Measurements from ENCODE around the gene PHF19.

PHF19 gene

DNA sequence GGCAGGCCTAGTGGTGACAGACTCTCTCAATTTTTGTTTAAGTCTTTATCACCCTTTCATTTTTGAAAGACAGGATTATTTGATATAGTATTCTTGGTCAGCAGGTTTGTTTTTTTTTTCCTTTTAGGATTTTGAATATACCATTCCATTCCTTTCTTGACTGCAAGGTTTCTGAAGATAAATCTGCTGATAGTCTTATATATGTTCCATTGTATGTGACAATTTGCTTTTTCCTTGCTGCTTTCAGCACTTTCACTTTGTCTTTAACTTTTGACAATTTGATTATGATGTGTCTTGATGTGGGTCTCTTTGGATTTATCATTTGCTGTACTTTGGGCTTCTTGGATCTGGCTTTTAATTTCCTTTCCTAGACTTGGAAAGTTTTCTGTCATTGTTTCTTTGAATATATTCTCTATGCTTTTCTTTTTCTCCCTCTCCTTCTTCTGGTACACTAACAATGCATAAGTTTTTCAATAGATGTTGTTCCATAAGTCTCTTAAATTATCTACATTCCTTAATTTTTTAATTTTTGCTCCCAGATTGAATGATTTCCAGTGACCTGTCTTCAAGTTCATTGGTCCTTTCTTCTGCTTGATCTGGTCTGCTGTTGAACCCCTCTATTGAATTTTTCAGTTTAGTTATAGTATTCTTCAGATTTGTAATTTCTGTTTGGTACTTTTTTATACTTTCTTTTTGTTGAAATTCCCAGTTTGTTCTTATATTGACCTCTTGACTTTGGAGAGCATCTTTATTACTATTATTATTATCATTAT is 69.2 kb downstream of the PHF19 start:
- no peak overlapping the region for H3K4me2 ChIP-seq (ENCODE audit: insufficient read depth, low read length, poor library complexity, severe bottlenecking)
- no peak overlapping the region for H3K18ac ChIP-seq (ENCODE audit: low read length)
- no peak overlapping the region for H2BK15ac ChIP-seq (ENCODE audit: low read length)
- no peak overlapping the region for H3K4ac ChIP-seq (ENCODE audit: low read length)
- peaks cover 0 to 13% of the 10 kb centered on the region in 2 donors for H3K9me3 ChIP-seq (replicated peaks in 1 of 2; ENCODE audit: control insufficient read depth in 2 of 2, insufficient read depth in 1 of 2, low read depth in 1 of 2, low read length in 2 of 2)
- no peaks in the 10 kb centered on the region for H3K4me1 ChIP-seq (ENCODE audit: control insufficient read depth in 2 of 2, insufficient read depth in 1 of 2, low read depth in 1 of 2, low read length in 2 of 2)
- no peak for DNase-seq (ENCODE audit: low spot score)
- H2BK12ac ChIP-seq (ENCODE audit: low read length) = no peak overlapping the region
- H3K27ac ChIP-seq (replicated peaks; ENCODE audit: low read length) = no peak overlapping the region
- no peak overlapping the region for H2AFZ ChIP-seq (ENCODE audit: low read length)
- no peak overlapping the region for H3K4me3 ChIP-seq (ENCODE audit: low read length in 2 of 2)
- H4K8ac ChIP-seq (ENCODE audit: low read depth, low read length) = no peak overlapping the region
- no peak overlapping the region for H3K23ac ChIP-seq (ENCODE audit: low read depth, low read length, poor library complexity)
- H4K91ac ChIP-seq (ENCODE audit: low read depth, low read length, poor library complexity) = no peak overlapping the region
- no peak overlapping the region for H3K9ac ChIP-seq (ENCODE audit: low read depth, low read length, poor library complexity)
- H3K79me1 ChIP-seq (ENCODE audit: low read depth, low read length) = no peaks in the 10 kb centered on the region
- H3K27me3 ChIP-seq (ENCODE audit: control insufficient read depth in 3 of 3, insufficient read depth in 3 of 3, low read depth in 1 of 3, low read length in 3 of 3) = no peaks in the 10 kb centered on the region
- H3K14ac ChIP-seq (ENCODE audit: low read length) = no peak overlapping the region
- H2BK5ac ChIP-seq (ENCODE audit: low read length) = no peak overlapping the region
- no peak overlapping the region for H2BK120ac ChIP-seq (ENCODE audit: low read depth, low read length)
- H3K36me3 ChIP-seq (replicated peaks in 1 of 2; ENCODE audit: control insufficient read depth in 2 of 2, insufficient read depth in 2 of 2, low read length in 2 of 2) = no peaks in the 10 kb centered on the region
- no peak overlapping the region for H2AK5ac ChIP-seq (ENCODE audit: low read depth, low read length)

Measured in neuronal stem cell (in vitro differentiated cells).